HEK293T (cell line): ENCODE data around the gene SNCG.

Experiments used
- FOXA1 ChIP-seq: fragments of 450-650 bp; IDR thresholded peaks from 2 replicates; pipeline ENCODE4 v1.6.1; 2016; ENCODE audit warnings: mild to moderate bottlenecking
- HDGF ChIP-seq: fragments of 450-650 bp; IDR thresholded peaks from 2 replicates; pipeline ENCODE4 v1.6.1; 2017; ENCODE audit warnings: antibody characterized with exemption, borderline replicate concordance
- NFRKB ChIP-seq: fragments of 450-650 bp; IDR thresholded peaks from 2 replicates; pipeline ENCODE4 v1.6.1; 2016; ENCODE audit warnings: mild to moderate bottlenecking, moderate library complexity
- PKNOX1 ChIP-seq: fragments of 450-650 bp; IDR thresholded peaks from 2 replicates; pipeline ENCODE4 v1.6.1; 2016
- SUZ12 ChIP-seq: fragments of 450-650 bp; IDR thresholded peaks from 2 replicates; pipeline ENCODE4 v1.6.1; 2016; ENCODE audit warnings: mild to moderate bottlenecking

- TF ChIP-seq NFRKB (no peak), HDGF (no peak), FOXA1 (no peak), SUZ12 (no peak), PKNOX1 (no peak)
These were observed 10.0 kb downstream of the SNCG start, which contains the start of gene ADIRF for GRCh38 chr10:86968271-86968993.
